ENCODE data around the gene ARL4C.

ARL4C gene, protein sequence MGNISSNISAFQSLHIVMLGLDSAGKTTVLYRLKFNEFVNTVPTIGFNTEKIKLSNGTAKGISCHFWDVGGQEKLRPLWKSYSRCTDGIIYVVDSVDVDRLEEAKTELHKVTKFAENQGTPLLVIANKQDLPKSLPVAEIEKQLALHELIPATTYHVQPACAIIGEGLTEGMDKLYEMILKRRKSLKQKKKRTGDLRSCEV

GRCh38 chr2:234496835-234497593, at the start of gene ARL4C:
Gene ARL4C, minus strand, starts transcription at chr2:234497081. Its CDS starts 495 bp downstream, at chr2:234496586.
- H3K4me3 Mint-ChIP-seq, result peak within 1 kb of the TSS; percentile 94
- H3K36me3 Mint-ChIP-seq (ENCODE audit: low read depth), result peaks cover 18% of the 10 kb centered on the region
- no peaks in the 10 kb centered on the region for H3K9me3 Mint-ChIP-seq
- H3K27ac Mint-ChIP-seq, result peak within 1 kb of the TSS; percentile 93
- H3K4me1 Mint-ChIP-seq (ENCODE audit: low read depth), result peaks cover 55% of the 10 kb centered on the region
- no peaks in the 10 kb centered on the region for H3K27me3 Mint-ChIP-seq

DNA sequence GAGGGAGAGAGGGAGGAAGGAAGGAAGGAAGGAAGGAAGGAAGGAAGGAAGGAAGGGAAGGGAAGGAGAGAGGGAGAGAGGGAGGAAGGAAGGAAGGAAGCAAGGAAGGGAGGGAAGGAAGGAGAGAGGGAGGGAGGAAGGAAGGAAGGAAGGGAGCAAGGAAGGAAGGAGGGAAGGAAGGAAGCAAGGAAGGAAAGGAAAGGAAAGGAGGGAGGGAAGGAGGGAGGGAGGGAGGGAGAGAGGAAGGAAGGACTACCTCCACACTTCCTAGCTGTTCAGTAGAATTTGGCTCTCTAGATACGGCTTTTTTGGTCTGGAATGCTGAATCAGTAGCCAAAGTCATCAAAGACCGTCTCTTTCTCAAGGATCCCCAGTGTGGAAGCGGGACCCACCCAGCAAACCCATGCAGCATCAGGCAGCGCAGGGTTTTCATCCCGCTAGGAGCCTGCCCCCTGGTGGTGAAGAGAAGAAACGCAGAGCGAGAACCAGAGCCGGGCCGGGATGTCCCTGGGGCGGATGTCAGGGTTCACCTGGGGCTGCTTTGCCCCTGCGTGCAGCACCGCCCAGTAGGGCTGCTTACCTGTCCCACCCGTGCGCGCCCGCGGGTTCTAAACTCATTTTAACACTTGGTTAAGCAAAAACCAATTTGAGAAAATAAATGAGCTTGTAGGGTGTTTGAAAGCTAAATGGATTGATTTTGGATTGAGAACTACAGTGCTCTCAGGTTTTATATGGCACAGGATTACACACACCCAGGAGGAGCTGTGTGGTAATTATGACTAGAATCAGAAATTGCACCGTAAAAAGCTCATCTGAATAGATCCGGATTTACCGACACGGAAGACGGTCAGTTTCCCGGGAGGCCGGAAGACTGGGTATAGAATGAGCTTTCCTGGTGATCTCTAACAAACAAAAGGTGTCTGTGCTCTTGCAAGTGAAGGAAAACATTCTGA, 48.1 kb upstream of the ARL4C start:
- Mint-ChIP-seq H3K27me3 (peaks cover 17% of the 10 kb centered on the region), H3K4me1 (ENCODE audit: low read depth) (no peaks in the 10 kb centered on the region), H3K9me3 (no peaks in the 10 kb centered on the region), H3K27ac (no peak overlapping the region), H3K4me3 (no peak overlapping the region), H3K36me3 (ENCODE audit: low read depth) (no peaks in the 10 kb centered on the region)

DNA sequence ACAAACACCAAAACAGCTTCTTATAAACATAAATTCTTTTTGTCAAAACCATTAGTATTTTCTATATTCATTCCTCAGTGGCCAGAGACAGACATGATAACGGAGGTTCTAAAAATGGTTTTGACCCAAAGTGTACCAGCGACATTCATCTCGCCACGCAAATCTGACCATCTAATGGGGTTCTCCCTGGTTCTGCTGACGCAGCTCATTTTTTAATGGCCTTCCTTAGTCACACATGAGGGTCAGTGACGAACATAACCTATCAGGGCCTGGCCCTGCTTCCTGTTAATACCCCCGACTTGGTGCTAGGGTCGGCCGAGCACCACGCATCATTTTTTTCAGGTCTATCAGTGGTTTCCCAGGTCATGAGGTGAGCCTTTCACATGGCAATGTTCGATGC, 45.9 kb upstream of the ARL4C start:
- Mint-ChIP-seq H3K27ac (no peak overlapping the region), H3K27me3 (peaks cover 15% of the 10 kb centered on the region), H3K4me1 (ENCODE audit: low read depth) (no peaks in the 10 kb centered on the region), H3K9me3 (peaks cover 5% of the 10 kb centered on the region), H3K4me3 (no peak overlapping the region), H3K36me3 (ENCODE audit: low read depth) (no peaks in the 10 kb centered on the region)

- no peaks in the 10 kb centered on the region for H3K4me1 Mint-ChIP-seq (ENCODE audit: low read depth)
- peaks cover 5% of the 10 kb centered on the region for H3K9me3 Mint-ChIP-seq
- peaks cover 7% of the 10 kb centered on the region for H3K27me3 Mint-ChIP-seq
Observed at GRCh38 chr2:234537929-234538328, 41.0 kb upstream of the ARL4C start.

GRCh38 chr2:234536178-234536965, 39.5 kb upstream of the ARL4C start:
- H3K27ac Mint-ChIP-seq, result no peak overlapping the region
- H3K9me3 Mint-ChIP-seq, result peaks cover 5% of the 10 kb centered on the region
- H3K36me3 Mint-ChIP-seq (ENCODE audit: low read depth), result no peaks in the 10 kb centered on the region
- H3K4me3 Mint-ChIP-seq, result no peak overlapping the region
- peaks cover 7% of the 10 kb centered on the region for H3K27me3 Mint-ChIP-seq
- no peaks in the 10 kb centered on the region for H3K4me1 Mint-ChIP-seq (ENCODE audit: low read depth)

More at GRCh38 chr2:234537929-234538328, 41.0 kb upstream of the ARL4C start:
- H3K27ac Mint-ChIP-seq, result no peak overlapping the region
- no peak overlapping the region for H3K4me3 Mint-ChIP-seq
- no peaks in the 10 kb centered on the region for H3K36me3 Mint-ChIP-seq (ENCODE audit: low read depth)

GRCh38 chr2:234535464-234535863, 38.6 kb upstream of the ARL4C start:
- Mint-ChIP-seq H3K27ac (no peak overlapping the region), H3K4me1 (ENCODE audit: low read depth) (no peaks in the 10 kb centered on the region), H3K4me3 (no peak overlapping the region), H3K9me3 (peaks cover 5% of the 10 kb centered on the region), H3K27me3 (peaks cover 11% of the 10 kb centered on the region), H3K36me3 (ENCODE audit: low read depth) (no peaks in the 10 kb centered on the region)

GRCh38 chr2:234534515-234534914, 37.6 kb upstream of the ARL4C start:
- H3K4me1 Mint-ChIP-seq (ENCODE audit: low read depth), result no peaks in the 10 kb centered on the region
- H3K27ac Mint-ChIP-seq, result no peak overlapping the region
- no peak overlapping the region for H3K4me3 Mint-ChIP-seq
- H3K36me3 Mint-ChIP-seq (ENCODE audit: low read depth), result no peaks in the 10 kb centered on the region
- H3K9me3 Mint-ChIP-seq, result peaks cover 3% of the 10 kb centered on the region
- H3K27me3 Mint-ChIP-seq, result peaks cover 6% of the 10 kb centered on the region

- Mint-ChIP-seq H3K4me3 (no peak overlapping the region), H3K9me3 (no peaks in the 10 kb centered on the region), H3K36me3 (ENCODE audit: low read depth) (no peaks in the 10 kb centered on the region), H3K27me3 (peaks cover 7% of the 10 kb centered on the region), H3K27ac (no peak overlapping the region), H3K4me1 (ENCODE audit: low read depth) (no peaks in the 10 kb centered on the region)
Observed at GRCh38 chr2:234533626-234534025, 36.7 kb upstream of the ARL4C start.

DNA sequence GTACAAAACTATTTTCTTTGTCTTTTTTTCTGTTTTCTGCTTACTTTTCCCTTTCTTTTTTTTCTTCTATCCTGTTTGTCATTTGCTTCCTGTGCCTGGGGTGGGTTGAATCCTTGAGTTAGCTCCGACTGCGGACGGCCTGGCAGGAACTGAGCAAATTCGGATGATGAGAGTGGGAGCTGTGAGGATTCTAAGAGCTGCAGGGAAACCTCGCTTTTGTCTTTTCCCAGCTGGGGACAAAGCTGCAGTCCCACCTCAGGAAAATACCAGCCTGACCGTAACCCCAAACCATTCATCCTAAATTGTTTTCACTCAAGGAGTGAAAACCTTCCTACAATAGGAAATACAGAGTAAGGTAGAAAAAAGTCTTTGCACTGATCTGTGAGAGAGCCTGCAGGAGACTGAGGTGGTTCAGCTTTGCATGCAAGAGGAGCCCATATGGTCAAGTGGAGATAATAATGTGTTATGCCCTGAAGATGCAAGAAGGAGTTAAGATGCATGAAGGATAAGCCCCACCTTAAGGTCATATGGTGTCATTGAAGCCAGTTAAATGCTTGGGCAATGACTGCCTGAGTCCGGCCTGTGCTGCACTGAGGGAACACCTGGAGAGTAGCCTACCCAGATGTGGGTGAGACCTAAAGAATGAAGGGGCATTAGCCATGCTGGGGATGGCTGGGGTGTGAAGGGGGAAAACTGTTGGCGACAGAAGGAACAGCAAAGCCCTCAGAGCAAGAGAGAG, 31.7 kb upstream of the ARL4C start:
- Mint-ChIP-seq H3K4me3 (no peak overlapping the region), H3K4me1 (ENCODE audit: low read depth) (no peaks in the 10 kb centered on the region), H3K27ac (no peak overlapping the region), H3K27me3 (peaks cover 7% of the 10 kb centered on the region), H3K9me3 (peaks cover 9% of the 10 kb centered on the region), H3K36me3 (ENCODE audit: low read depth) (no peaks in the 10 kb centered on the region)

DNA sequence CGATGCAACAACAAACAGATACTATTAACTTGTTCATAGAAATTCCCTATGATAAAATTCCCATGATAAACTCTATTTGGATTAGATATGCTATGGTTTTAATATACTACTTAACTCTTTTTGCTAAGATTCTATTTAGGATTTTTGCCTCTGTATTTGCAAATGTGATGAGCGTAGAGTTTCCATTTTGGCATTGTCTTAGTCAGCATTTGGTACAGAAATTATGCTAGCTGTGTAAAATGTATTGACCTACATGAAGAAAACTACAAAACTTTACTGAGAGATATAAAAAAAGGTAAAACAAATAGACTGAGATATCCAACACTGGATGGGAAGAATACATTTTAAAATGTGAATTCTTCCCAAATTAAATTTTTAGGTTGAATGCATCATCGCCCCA, 29.8 kb upstream of the ARL4C start:
- Mint-ChIP-seq H3K27ac (no peak overlapping the region), H3K36me3 (ENCODE audit: low read depth) (no peaks in the 10 kb centered on the region), H3K4me3 (no peak overlapping the region), H3K9me3 (peaks cover 9% of the 10 kb centered on the region), H3K27me3 (peaks cover 7% of the 10 kb centered on the region), H3K4me1 (ENCODE audit: low read depth) (no peaks in the 10 kb centered on the region)

GRCh38 chr2:234521536-234521935, 24.7 kb upstream of the ARL4C start:
- no peak overlapping the region for H3K27ac Mint-ChIP-seq
- H3K9me3 Mint-ChIP-seq, result peaks cover 9% of the 10 kb centered on the region
- no peak overlapping the region for H3K4me3 Mint-ChIP-seq
- H3K36me3 Mint-ChIP-seq (ENCODE audit: low read depth), result no peaks in the 10 kb centered on the region
- no peaks in the 10 kb centered on the region for H3K27me3 Mint-ChIP-seq
- no peaks in the 10 kb centered on the region for H3K4me1 Mint-ChIP-seq (ENCODE audit: low read depth)

GRCh38 chr2:234518986-234519642, 22.2 kb upstream of the ARL4C start:
- H3K4me1 Mint-ChIP-seq (ENCODE audit: low read depth), result no peaks in the 10 kb centered on the region

GRCh38 chr2:234517971-234518370, 21.1 kb upstream of the ARL4C start:
- Mint-ChIP-seq H3K27me3 (no peaks in the 10 kb centered on the region), H3K27ac (no peak overlapping the region), H3K4me3 (no peak overlapping the region), H3K36me3 (ENCODE audit: low read depth) (no peaks in the 10 kb centered on the region), H3K4me1 (ENCODE audit: low read depth) (no peaks in the 10 kb centered on the region), H3K9me3 (no peaks in the 10 kb centered on the region)

More at GRCh38 chr2:234518986-234519642, 22.2 kb upstream of the ARL4C start:
- H3K27ac Mint-ChIP-seq, result no peak overlapping the region
- H3K4me3 Mint-ChIP-seq, result no peak overlapping the region
- H3K9me3 Mint-ChIP-seq, result peaks cover 3% of the 10 kb centered on the region
- H3K27me3 Mint-ChIP-seq, result no peaks in the 10 kb centered on the region
- no peaks in the 10 kb centered on the region for H3K36me3 Mint-ChIP-seq (ENCODE audit: low read depth)

Data from stimulated activated naive CD8-positive, alpha-beta T cell treated with anti-CD3 and anti-CD28 coated beads, Interleukin-15, Interleukin-2, amounts not matched to agents 100 ng/mL and 50 ng/mL, for 24 hours (primary cell).